Mesothelial cell of epicardium (in vitro differentiated cells): ENCODE results near the gene EIF4G3. TPM values are rescaled to one million over a fixed set of nuclear protein-coding genes. Genes with fewer than 3 reads are reported as not detected.

ENCODE experiments used
- DNase-seq, 2 experiments: peaks; one replicate each; pipeline ENCODE4 v3.0.0; 2021; ENCODE audit warnings: low spot score in 2 of 2; ENCODE audit not compliant: unreplicated experiment in 2 of 2
- H3K27ac Mint-ChIP-seq: 2 replicates; pipeline ENCODE4 v1.8.0; 2021; ENCODE audit warnings: mixed read lengths
- H3K27me3 Mint-ChIP-seq: 2 replicates; pipeline ENCODE4 v1.8.0; 2021; ENCODE audit warnings: low read depth, mixed read lengths
- H3K36me3 Mint-ChIP-seq: 2 replicates; pipeline ENCODE4 v1.8.0; 2021; ENCODE audit warnings: mixed read lengths
- H3K4me1 Mint-ChIP-seq: 2 replicates; pipeline ENCODE4 v1.8.0; 2021; ENCODE audit warnings: mixed read lengths
- H3K4me3 Mint-ChIP-seq: 2 replicates; pipeline ENCODE4 v1.8.0; 2021; ENCODE audit warnings: mild to moderate bottlenecking, moderate library complexity, mixed read lengths
- H3K9me3 Mint-ChIP-seq: 2 replicates; pipeline ENCODE4 v1.8.0; 2021; ENCODE audit warnings: mixed read lengths
- total RNA-seq: library from RNA; stranded (reverse); gene quantifications from 3 replicates; pipeline ENCODE4 v1.2.1, GENCODE V29; 2021
- TF ChIP-seq, protein P1 (sequence below): fragments of 200-600 bp; sonication (generic); IDR thresholded peaks from one replicate; pipeline ENCODE4 v1.5.0; 2021; ENCODE audit warnings: antibody characterized with exemption; ENCODE audit not compliant: unreplicated experiment

Gene EIF4G3
- total RNA-seq, 1 donor from 2014 or later = 106 TPM

DNA sequence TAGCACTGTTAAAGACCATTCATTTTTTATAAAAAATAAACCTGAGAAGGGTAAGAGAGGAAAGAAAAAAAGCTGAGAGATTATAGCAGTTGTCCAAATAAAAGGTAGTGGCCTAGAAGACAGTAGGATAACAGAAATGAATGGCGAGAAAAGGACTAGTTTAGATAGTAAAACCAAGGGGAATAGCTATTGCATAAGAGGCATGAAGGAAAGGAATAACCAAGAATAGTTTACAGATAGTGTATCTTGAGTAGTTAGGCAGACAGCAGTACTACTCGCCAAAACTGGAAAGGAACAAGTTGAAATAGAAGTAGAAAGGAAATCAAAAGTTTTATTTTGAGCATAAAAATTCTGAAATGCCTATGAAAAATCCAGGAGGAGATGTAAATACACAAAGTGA lies 70.5 kb downstream of the EIF4G3 start:
- Mint-ChIP-seq H3K27me3 (no peaks in the 10 kb centered on the region), H3K36me3 (peaks cover 15% of the 10 kb centered on the region), H3K4me3 (no peak overlapping the region), H3K27ac (no peak overlapping the region), H3K9me3 (no peaks in the 10 kb centered on the region), H3K4me1 (peaks cover 6% of the 10 kb centered on the region)
- TF ChIP-seq, protein P1, sequence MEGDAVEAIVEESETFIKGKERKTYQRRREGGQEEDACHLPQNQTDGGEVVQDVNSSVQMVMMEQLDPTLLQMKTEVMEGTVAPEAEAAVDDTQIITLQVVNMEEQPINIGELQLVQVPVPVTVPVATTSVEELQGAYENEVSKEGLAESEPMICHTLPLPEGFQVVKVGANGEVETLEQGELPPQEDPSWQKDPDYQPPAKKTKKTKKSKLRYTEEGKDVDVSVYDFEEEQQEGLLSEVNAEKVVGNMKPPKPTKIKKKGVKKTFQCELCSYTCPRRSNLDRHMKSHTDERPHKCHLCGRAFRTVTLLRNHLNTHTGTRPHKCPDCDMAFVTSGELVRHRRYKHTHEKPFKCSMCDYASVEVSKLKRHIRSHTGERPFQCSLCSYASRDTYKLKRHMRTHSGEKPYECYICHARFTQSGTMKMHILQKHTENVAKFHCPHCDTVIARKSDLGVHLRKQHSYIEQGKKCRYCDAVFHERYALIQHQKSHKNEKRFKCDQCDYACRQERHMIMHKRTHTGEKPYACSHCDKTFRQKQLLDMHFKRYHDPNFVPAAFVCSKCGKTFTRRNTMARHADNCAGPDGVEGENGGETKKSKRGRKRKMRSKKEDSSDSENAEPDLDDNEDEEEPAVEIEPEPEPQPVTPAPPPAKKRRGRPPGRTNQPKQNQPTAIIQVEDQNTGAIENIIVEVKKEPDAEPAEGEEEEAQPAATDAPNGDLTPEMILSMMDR = no peak
- no peak for DNase-seq

DNA sequence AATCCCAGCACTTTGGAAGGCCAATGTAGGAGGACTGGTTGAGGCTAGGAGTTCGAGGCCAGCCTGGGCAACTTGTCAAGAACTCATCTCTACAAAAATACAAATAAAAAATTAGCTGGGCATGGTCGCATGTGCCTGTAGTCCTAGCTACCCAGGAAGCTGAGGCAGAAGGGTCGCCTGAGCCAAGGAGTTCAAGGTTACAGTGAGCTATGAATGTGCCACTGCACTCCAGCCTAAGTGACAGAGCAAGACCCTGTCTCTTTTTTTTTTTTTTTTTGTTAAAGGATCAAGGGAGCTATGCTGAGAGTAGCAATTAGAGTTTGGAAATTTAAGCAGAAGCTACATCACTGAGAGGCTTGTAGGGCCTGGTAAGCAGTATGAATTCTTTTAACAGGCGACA lies 70.9 kb downstream of the EIF4G3 start:
- peaks cover 2% of the 10 kb centered on the region for H3K4me1 Mint-ChIP-seq
- DNase-seq = no peak
- peaks cover 14% of the 10 kb centered on the region for H3K36me3 Mint-ChIP-seq
- H3K4me3 Mint-ChIP-seq = no peak overlapping the region
- no peaks in the 10 kb centered on the region for H3K27me3 Mint-ChIP-seq
- H3K27ac Mint-ChIP-seq = no peak overlapping the region
- TF ChIP-seq, protein P1 = no peak
- H3K9me3 Mint-ChIP-seq = no peaks in the 10 kb centered on the region

DNA sequence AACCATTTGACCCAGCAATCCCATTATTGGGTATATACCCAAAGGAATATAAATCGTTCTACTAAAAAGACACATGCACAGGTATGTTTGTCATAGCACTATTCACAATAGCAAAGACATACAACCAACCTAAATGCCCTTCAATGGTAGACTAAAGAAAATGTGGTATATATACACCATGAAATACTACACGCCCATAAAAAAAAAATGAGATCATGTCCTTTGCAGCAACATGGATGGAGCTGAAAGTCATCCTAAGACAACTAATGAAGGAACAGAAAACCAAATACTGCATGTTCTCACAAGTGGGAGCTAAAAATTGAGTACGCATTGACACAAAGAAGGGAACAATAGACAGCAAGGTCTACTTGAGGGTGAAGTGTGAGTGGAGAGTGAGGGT lies 72.0 kb downstream of the EIF4G3 start:
- TF ChIP-seq, protein P1 = no peak
- Mint-ChIP-seq H3K4me1 (no peaks in the 10 kb centered on the region), H3K9me3 (no peaks in the 10 kb centered on the region), H3K36me3 (peaks cover 22% of the 10 kb centered on the region), H3K27me3 (no peaks in the 10 kb centered on the region), H3K4me3 (no peak overlapping the region), H3K27ac (no peak overlapping the region)
- no peak for DNase-seq

- Mint-ChIP-seq H3K9me3 (peaks cover 4% of the 10 kb centered on the region), H3K27ac (peak overlapping the region; percentile 17), H3K4me1 (no peaks in the 10 kb centered on the region), H3K27me3 (no peaks in the 10 kb centered on the region), H3K36me3 (peaks cover 32% of the 10 kb centered on the region), H3K4me3 (no peak overlapping the region)
- DNase-seq = no peak
- TF ChIP-seq, protein P1 = no peak
Observed at GRCh38 chr1:21100481-21100921, 76.2 kb downstream of the EIF4G3 start.

DNA sequence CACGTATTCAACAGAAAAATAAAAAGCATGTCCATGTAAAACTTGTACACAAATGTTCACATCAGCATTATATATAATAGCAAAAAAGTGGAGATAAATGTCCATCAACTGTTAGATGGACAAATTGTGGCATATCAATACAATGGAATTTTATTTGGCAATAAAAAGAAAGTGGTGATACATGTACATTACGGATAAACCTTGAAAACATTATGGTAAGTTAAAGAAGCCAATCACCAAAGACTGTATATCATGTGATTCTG lies 76.9 kb downstream of the EIF4G3 start:
- H3K4me3 Mint-ChIP-seq = no peak overlapping the region

More for the DNA sequence above, 76.9 kb downstream of the EIF4G3 start:
- Mint-ChIP-seq H3K27ac (no peak overlapping the region), H3K9me3 (peaks cover 4% of the 10 kb centered on the region), H3K36me3 (peaks cover 33% of the 10 kb centered on the region), H3K27me3 (no peaks in the 10 kb centered on the region), H3K4me1 (no peaks in the 10 kb centered on the region)
- no peak for DNase-seq
- TF ChIP-seq, protein P1 = no peak
